Kidney (tissue), 14 donors: ENCODE measurements around the gene PSG4. TPM values are rescaled to one million over a fixed set of nuclear protein-coding genes. Genes with fewer than 3 reads are reported as not detected.

Experiments used
- DNase-seq, 5 donors: peaks; one replicate each; pipeline ENCODE4 v3.0.0-alpha.2; 2013 to 2020
- FAIRE-seq: peaks from 2 replicates; lab custom pipeline; 2012; peaks lifted over from hg19 to GRCh38; lab: Jason Lieb, UNC
- H3K27ac ChIP-seq, 2 donors: one replicate each; pipeline ENCODE4 v1.7.0; 2013; ENCODE audit warnings: low read depth in 2 of 2, low read length in 2 of 2, inconsistent platforms in 1 of 2
- H3K27me3 ChIP-seq: one replicate; pipeline ENCODE4 v1.7.1; 2013; ENCODE audit warnings: low read length, inconsistent platforms; ENCODE audit not compliant: control insufficient read depth, insufficient read depth
- H3K36me3 ChIP-seq, 3 donors: one replicate each; pipeline versions ENCODE4 v1.7.0 to v1.7.1; 2013; ENCODE audit warnings: low read length in 3 of 3, control low read depth in 1 of 3, inconsistent platforms in 1 of 3; ENCODE audit not compliant: insufficient read depth in 3 of 3, control insufficient read depth in 2 of 3
- H3K4me1 ChIP-seq, 3 donors: one replicate each; pipeline versions ENCODE4 v1.7.0 to v1.7.1; 2013; ENCODE audit warnings: low read length in 3 of 3, inconsistent platforms in 1 of 3, low read depth in 1 of 3; ENCODE audit not compliant: control insufficient read depth in 2 of 3, insufficient read depth in 2 of 3
- H3K4me3 ChIP-seq, 3 donors: one replicate each; pipeline versions ENCODE4 v1.7.0 to v1.8.1; 2013; ENCODE audit warnings: low read length in 3 of 3, control low read depth in 1 of 3, inconsistent platforms in 1 of 3
- H3K9ac ChIP-seq, 3 donors: one replicate each; pipeline versions ENCODE4 v1.7.0 to v1.7.1; 2013; ENCODE audit warnings: low read length in 3 of 3, control low read depth in 1 of 3, inconsistent platforms in 1 of 3
- H3K9me3 ChIP-seq, 3 donors: one replicate each; pipeline versions ENCODE4 v1.7.0 to v1.7.1; 2013; ENCODE audit warnings: low read length in 3 of 3, control low read depth in 1 of 3, inconsistent platforms in 1 of 3; ENCODE audit not compliant: control insufficient read depth in 2 of 3, insufficient read depth in 1 of 3
- intact Hi-C: fragments of 100-400 bp; cut with DNase I; formaldehyde crosslinking; loops from one replicate; pipeline ENCODE4 v1.11.1; 2022
- polyA plus RNA-seq: library from polyadenylated mRNA; stranded (reverse); fragments of 350-450 nt; fragmentation: Illumina TruSeq; extraction: RNeasy Lipid Tissue Mini Kit (QIAGEN cat#74804); gene quantifications from one replicate; pipeline ENCODE4 v1.2.3, GENCODE V29; 2014; ENCODE audit warnings: low read depth, low replicate concordance; ENCODE audit not compliant: insufficient read depth
- total RNA-seq: library from RNA; stranded (reverse); fragmentation: NEBNext Ultra II Directional; extraction: Animal tissue kit (Norgen Biotek cat#: 25700); gene quantifications from one replicate; pipeline ENCODE4 v1.2.1, GENCODE V29; 2021
- TF ChIP-seq, protein P1 (sequence below): IDR thresholded peaks from 3 replicates; pipeline ENCODE4 v1.5.1; 2012; ENCODE audit warnings: mild to moderate bottlenecking, moderate library complexity, borderline replicate concordance; ENCODE audit not compliant: insufficient read depth; ENCODE audit errors: extremely low read depth
- donor health status: control.
- donor health status: control.
- donor health status: control.
- donor health status: control.
- donor health status: control.
- donor health status: DM: yes; HTN: yes; CAD: no.
- donor health status: Normal renal cell carcinoma (clear cell type).

PSG4 gene
- total and polyA plus RNA-seq, 2 donors from 2014 or later = 0.35 TPM; not detected in 1

DNA sequence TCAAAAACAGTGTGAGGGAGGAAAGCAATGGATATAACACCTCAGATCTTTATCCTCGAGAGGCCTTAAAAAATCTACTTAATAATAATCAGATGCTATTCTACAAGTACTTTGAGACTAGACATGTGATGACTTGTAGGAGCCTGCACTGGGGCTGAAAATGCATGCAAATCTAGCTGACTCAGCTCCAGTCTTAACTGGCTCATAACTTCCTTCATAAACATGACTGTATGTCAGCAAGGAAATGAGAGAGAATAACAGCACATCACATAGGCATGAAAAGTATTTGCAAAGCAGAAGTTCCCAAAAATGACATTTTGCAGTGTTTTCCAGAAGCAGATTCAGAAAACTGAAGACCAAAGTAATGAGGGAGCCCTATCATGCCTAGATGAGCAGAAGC is 57.2 kb downstream of the PSG4 start:
- Histone ChIP-seq H3K9ac (no peak overlapping the region), H3K27ac (no peak overlapping the region), H3K9me3 (no peaks in the 10 kb centered on the region), H3K27me3 (no peaks in the 10 kb centered on the region), H3K36me3 (no peaks in the 10 kb centered on the region), H3K4me1 (no peaks in the 10 kb centered on the region), H3K4me3 (no peak overlapping the region)
- TF ChIP-seq, protein P1, sequence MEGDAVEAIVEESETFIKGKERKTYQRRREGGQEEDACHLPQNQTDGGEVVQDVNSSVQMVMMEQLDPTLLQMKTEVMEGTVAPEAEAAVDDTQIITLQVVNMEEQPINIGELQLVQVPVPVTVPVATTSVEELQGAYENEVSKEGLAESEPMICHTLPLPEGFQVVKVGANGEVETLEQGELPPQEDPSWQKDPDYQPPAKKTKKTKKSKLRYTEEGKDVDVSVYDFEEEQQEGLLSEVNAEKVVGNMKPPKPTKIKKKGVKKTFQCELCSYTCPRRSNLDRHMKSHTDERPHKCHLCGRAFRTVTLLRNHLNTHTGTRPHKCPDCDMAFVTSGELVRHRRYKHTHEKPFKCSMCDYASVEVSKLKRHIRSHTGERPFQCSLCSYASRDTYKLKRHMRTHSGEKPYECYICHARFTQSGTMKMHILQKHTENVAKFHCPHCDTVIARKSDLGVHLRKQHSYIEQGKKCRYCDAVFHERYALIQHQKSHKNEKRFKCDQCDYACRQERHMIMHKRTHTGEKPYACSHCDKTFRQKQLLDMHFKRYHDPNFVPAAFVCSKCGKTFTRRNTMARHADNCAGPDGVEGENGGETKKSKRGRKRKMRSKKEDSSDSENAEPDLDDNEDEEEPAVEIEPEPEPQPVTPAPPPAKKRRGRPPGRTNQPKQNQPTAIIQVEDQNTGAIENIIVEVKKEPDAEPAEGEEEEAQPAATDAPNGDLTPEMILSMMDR = no peak
- no peak for FAIRE-seq
- intact Hi-C loops = no loop called here
- DNase-seq = no peak

Other genes starting within 250 kb of the PSG4 start
- gene PSG11, start 179.2 kb downstream of the PSG4 start, total RNA-seq = not detected
- not detected for gene PSG11, start 179.2 kb downstream of the PSG4 start, polyA plus RNA-seq
- not detected for gene PSG2, start 122.9 kb downstream of the PSG4 start, total RNA-seq
- gene PSG2, start 122.9 kb downstream of the PSG4 start, polyA plus RNA-seq = not detected
- not detected for gene PSG5, start 19.1 kb downstream of the PSG4 start, total RNA-seq
- not detected for gene PSG5, start 19.1 kb downstream of the PSG4 start, polyA plus RNA-seq
- gene PSG9, start 63.9 kb upstream of the PSG4 start, total RNA-seq = not detected
- gene PSG9, start 63.9 kb upstream of the PSG4 start, polyA plus RNA-seq = not detected
- gene CD177, start 148.0 kb upstream of the PSG4 start, total RNA-seq = 0.66 TPM
- 0.17 TPM for gene CD177, start 148.0 kb upstream of the PSG4 start, polyA plus RNA-seq
- not detected for gene TEX101, start 209.3 kb upstream of the PSG4 start, total RNA-seq
- gene TEX101, start 209.3 kb upstream of the PSG4 start, polyA plus RNA-seq = not detected